Esophagus squamous epithelium (tissue), 5 donors: ENCODE measurements around the gene LRIG1. TPM values are rescaled to one million over a fixed set of nuclear protein-coding genes. Genes with fewer than 3 reads are reported as not detected.

ENCODE experiments used
- DNase-seq: peaks from one replicate; lab custom pipeline; 2025; lab: John Stamatoyannopoulos, UW
- H3K27ac ChIP-seq, 4 donors: fragments of 200-600 bp; sonication (generic); one replicate each; pipeline ENCODE4 v1.5.1; 2016 to 2019; ENCODE audit warnings: mild to moderate bottlenecking in 1 of 4
- H3K27me3 ChIP-seq, 4 donors: fragments of 200-600 bp; sonication (generic); 1 replicate in 3 of 4; 2 replicates in 1 of 4; pipeline versions ENCODE4 v1.5.1 to v1.6.0; 2017 to 2021; ENCODE audit warnings: antibody characterized with exemption in 1 of 4
- H3K36me3 ChIP-seq, 3 donors: fragments of 200-600 bp; sonication (generic); one replicate each; pipeline ENCODE4 v1.5.1; 2016 to 2019
- H3K4me1 ChIP-seq, 3 donors: fragments of 200-600 bp; sonication (generic); one replicate each; pipeline ENCODE4 v1.5.1; 2017 to 2019
- H3K4me3 ChIP-seq, 4 donors: fragments of 200-600 bp; sonication (generic); 1 replicate in 3 of 4; 2 replicates in 1 of 4; pipeline ENCODE4 v1.5.1; 2016 to 2019; ENCODE audit warnings: mild to moderate bottlenecking in 2 of 4, moderate library complexity in 1 of 4
- H3K9me3 ChIP-seq, 3 donors: fragments of 200-600 bp; sonication (generic); one replicate each; pipeline ENCODE4 v1.5.1; 2016 to 2019
- POLR2A ChIP-seq, 4 donors: fragments of 450-650 bp; IDR thresholded peaks; one replicate each; pipeline ENCODE4 v1.6.1; 2017; ENCODE audit warnings: antibody characterized with exemption in 4 of 4, mild to moderate bottlenecking in 4 of 4, moderate library complexity in 3 of 4
- WGBS, 2 donors: methylation state at CpG; one replicate each; pipeline ENCODE4 v1.1.5; 2018; 5-methylcytosine and 5-hydroxymethylcytosine counted together
- intact Hi-C: fragments of 100-400 bp; cut with DNase I; formaldehyde crosslinking; loops from one replicate; pipeline ENCODE4 v1.15.0; 2022
- total RNA-seq, 4 donors: library from RNA; depleted of rRNA; stranded (reverse); fragments of >200 nt; gene quantifications; one replicate each; pipeline ENCODE4 v1.1.0, GENCODE V29; 2016
- TF ChIP-seq, protein P1 (sequence below), 6 experiments: fragments of 450-650 bp in 4 of 6; fragments of 200-600 bp in 2 of 6; sonication (generic) in 2 of 6; IDR thresholded peaks; one replicate each; pipeline ENCODE4 v1.5.1; 2016 to 2019; ENCODE audit warnings: antibody characterized with exemption in 6 of 6, mild to moderate bottlenecking in 4 of 6, moderate library complexity in 4 of 6
- donor health status: DM: yes; HTN: yes; CAD: no.

LRIG1 gene
- total RNA-seq, 4 donors from 2014 or later, result 7.5 to 30.5 (median 15.1) TPM

DNA sequence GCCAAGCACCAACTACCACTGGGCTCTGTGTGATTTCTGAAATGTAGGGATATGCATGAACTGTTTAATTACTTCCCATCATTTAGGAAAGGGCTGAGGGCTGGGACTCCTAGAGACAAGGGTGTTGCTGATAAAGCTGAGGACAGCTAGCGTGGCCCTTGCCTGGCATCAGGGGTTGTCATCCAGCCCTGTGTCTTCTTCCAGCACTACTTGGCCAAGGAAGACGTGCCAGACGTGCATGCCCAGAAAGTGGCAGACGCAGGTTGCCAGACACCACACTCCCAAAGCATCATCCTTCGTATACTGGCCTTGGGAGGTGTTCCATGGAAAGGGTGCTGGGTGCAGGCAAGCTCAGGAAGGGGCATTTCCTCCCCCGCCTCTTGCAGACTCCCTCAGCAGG is 64.8 kb downstream of the LRIG1 start:
- Histone ChIP-seq H3K9me3 (no peaks in the 10 kb centered on the region), H3K4me3 (no peak overlapping the region), H3K36me3 (peaks cover 0 to 7% (median 0%) of the 10 kb centered on the region in 3 donors), H3K27me3 (no peaks in the 10 kb centered on the region), H3K4me1 (peaks cover 0 to 76% (median 31%) of the 10 kb centered on the region in 3 donors), H3K27ac (no peak overlapping the region)
- intact Hi-C loops, result no loop called here
- 50 to 75% methylated on average over 2 to 6 of the region's 6 CpGs for WGBS, 2 donors
- TF ChIP-seq POLR2A (IDR thresholded peaks at IDR 0.05), result no peak
- TF ChIP-seq, protein P1, sequence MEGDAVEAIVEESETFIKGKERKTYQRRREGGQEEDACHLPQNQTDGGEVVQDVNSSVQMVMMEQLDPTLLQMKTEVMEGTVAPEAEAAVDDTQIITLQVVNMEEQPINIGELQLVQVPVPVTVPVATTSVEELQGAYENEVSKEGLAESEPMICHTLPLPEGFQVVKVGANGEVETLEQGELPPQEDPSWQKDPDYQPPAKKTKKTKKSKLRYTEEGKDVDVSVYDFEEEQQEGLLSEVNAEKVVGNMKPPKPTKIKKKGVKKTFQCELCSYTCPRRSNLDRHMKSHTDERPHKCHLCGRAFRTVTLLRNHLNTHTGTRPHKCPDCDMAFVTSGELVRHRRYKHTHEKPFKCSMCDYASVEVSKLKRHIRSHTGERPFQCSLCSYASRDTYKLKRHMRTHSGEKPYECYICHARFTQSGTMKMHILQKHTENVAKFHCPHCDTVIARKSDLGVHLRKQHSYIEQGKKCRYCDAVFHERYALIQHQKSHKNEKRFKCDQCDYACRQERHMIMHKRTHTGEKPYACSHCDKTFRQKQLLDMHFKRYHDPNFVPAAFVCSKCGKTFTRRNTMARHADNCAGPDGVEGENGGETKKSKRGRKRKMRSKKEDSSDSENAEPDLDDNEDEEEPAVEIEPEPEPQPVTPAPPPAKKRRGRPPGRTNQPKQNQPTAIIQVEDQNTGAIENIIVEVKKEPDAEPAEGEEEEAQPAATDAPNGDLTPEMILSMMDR (IDR thresholded peaks at IDR 0.05), result no peak
- no peak for DNase-seq

DNA sequence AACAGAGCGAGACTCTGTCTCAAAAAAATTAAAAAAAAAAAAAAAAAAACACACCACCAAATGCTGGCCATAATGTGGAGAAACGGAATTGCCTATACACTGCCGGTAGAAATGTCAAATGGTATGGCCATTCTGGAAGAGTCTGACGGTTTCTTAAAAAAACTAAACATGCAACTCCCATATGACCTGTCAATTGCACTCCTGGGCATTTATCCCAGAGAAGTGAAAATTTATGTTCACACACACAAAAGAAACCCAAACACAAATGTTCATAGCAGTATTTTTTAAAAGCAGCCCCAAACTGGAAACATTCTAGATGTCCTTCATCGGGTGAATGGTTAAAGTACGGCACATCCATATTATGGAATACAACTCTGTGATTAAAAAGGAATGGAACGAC is 66.1 kb downstream of the LRIG1 start:
- Histone ChIP-seq H3K4me3 (no peak overlapping the region), H3K27me3 (no peaks in the 10 kb centered on the region), H3K4me1 (peaks cover 0 to 73% (median 19%) of the 10 kb centered on the region in 3 donors), H3K27ac (no peak overlapping the region), H3K9me3 (no peaks in the 10 kb centered on the region), H3K36me3 (peaks cover 0 to 7% (median 0%) of the 10 kb centered on the region in 3 donors)
- WGBS, 2 donors, result 83 to 84% methylated on average over 6 to 7 of the region's 7 CpGs
- intact Hi-C loops, result no loop called here
- no peak for TF ChIP-seq POLR2A (IDR thresholded peaks at IDR 0.05)
- TF ChIP-seq, protein P1 (IDR thresholded peaks at IDR 0.05), result no peak
- no peak for DNase-seq

DNA sequence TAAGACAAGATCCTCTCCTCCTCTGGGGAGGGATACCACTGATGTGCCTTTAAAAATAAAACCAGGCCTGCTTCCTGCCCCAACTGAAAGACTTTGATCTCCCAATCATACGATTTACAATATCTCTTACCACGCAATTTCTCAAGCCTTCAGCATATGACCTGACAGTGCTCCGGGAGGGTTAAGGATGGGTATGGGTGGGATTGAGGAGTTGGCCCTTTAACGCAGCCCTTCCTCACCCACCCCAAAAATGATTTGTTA is 67.4 kb downstream of the LRIG1 start:
- intact Hi-C loops, result no loop called here
- Histone ChIP-seq H3K36me3 (peaks cover 0 to 7% (median 0%) of the 10 kb centered on the region in 3 donors), H3K27me3 (no peaks in the 10 kb centered on the region), H3K4me1 (peaks cover 7 to 77% (median 28%) of the 10 kb centered on the region in 3 donors), H3K4me3 (no peak overlapping the region), H3K9me3 (no peaks in the 10 kb centered on the region), H3K27ac (no peak overlapping the region)
- TF ChIP-seq POLR2A (IDR thresholded peaks at IDR 0.05), result no peak
- TF ChIP-seq, protein P1 (IDR thresholded peaks at IDR 0.05), result no peak
- WGBS, 2 donors, result 60 to 61% methylated on average over 3 to 4 of the region's 4 CpGs
- DNase-seq, result no peak

- Histone ChIP-seq H3K9me3 (no peaks in the 10 kb centered on the region), H3K4me3 (no peak overlapping the region), H3K27ac (no peak overlapping the region), H3K4me1 (peaks cover 7 to 77% (median 34%) of the 10 kb centered on the region in 3 donors), H3K27me3 (no peaks in the 10 kb centered on the region), H3K36me3 (peaks cover 0 to 7% (median 0%) of the 10 kb centered on the region in 3 donors)
- 80 to 87% methylated on average over 2 to 6 of the region's 9 CpGs for WGBS, 2 donors
- DNase-seq, result no peak
- no peak for TF ChIP-seq POLR2A (IDR thresholded peaks at IDR 0.05)
- TF ChIP-seq, protein P1 (IDR thresholded peaks at IDR 0.05), result no peak
- intact Hi-C loops, result no loop called here
Measured at GRCh38 chr3:66432767-66433521, 67.9 kb downstream of the LRIG1 start.

GRCh38 chr3:66432041-66432766 is 68.6 kb downstream of the LRIG1 start:
- intact Hi-C loops, result no loop called here
- H3K27ac ChIP-seq, result no peak overlapping the region
- 86 to 90% methylated on average over 7 to 11 of the region's 11 CpGs for WGBS, 2 donors

More at GRCh38 chr3:66432041-66432766, 68.6 kb downstream of the LRIG1 start:
- no peak for TF ChIP-seq POLR2A (IDR thresholded peaks at IDR 0.05)
- TF ChIP-seq, protein P1 (IDR thresholded peaks at IDR 0.05), result no peak
- Histone ChIP-seq H3K4me1 (peaks cover 7 to 77% (median 30%) of the 10 kb centered on the region in 3 donors), H3K9me3 (no peaks in the 10 kb centered on the region), H3K4me3 (no peak overlapping the region), H3K36me3 (peaks cover 0 to 7% (median 0%) of the 10 kb centered on the region in 3 donors), H3K27me3 (no peaks in the 10 kb centered on the region)
- DNase-seq, result no peak
